ENCODE data around the gene KCNK18. TPM values are rescaled to one million over a fixed set of nuclear protein-coding genes. Genes with fewer than 3 reads are reported as not detected.
"Not testable (repeated sequence)": the region's sequence is repeated elsewhere in the genome, so short reads cannot be mapped to it uniquely, and the experiment has no call there.

KCNK18 gene
- total RNA-seq, 6 experiments from 2014 or later, result not detected

- 10% methylated on average over 12 of the region's 12 CpGs for WGBS (ENCODE audit: insufficient coverage, low coverage, low lambda C conversion rate, missing lambda C conversion rate)
- Histone ChIP-seq H3K4me3 (peak overlapping the region; percentile 41 to 50 (median 42)), H3K27me3 (peaks cover 0 to 12% of the 10 kb centered on the region in 2 donors), H3K4me1 (peaks cover 0 to 15% (median 0%) of the 10 kb centered on the region in 4 donors), H3K27ac (no peak overlapping the region), H3K9me3 (no peaks in the 10 kb centered on the region), H3K36me3 (no peaks in the 10 kb centered on the region)
- DNase-seq (peak in 2 of 3 donors; percentile 72 to 78), ATAC-seq (peak; percentile 73 to 81 (median 74))
- TF ChIP-seq, protein P1, sequence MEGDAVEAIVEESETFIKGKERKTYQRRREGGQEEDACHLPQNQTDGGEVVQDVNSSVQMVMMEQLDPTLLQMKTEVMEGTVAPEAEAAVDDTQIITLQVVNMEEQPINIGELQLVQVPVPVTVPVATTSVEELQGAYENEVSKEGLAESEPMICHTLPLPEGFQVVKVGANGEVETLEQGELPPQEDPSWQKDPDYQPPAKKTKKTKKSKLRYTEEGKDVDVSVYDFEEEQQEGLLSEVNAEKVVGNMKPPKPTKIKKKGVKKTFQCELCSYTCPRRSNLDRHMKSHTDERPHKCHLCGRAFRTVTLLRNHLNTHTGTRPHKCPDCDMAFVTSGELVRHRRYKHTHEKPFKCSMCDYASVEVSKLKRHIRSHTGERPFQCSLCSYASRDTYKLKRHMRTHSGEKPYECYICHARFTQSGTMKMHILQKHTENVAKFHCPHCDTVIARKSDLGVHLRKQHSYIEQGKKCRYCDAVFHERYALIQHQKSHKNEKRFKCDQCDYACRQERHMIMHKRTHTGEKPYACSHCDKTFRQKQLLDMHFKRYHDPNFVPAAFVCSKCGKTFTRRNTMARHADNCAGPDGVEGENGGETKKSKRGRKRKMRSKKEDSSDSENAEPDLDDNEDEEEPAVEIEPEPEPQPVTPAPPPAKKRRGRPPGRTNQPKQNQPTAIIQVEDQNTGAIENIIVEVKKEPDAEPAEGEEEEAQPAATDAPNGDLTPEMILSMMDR (IDR thresholded peaks at IDR 0.05), result peak; percentile 64 to 86 (median 81)
- TF ChIP-seq POLR2A (IDR thresholded peaks at IDR 0.05), result no peak
- intact Hi-C loops (cut with DNase I), result loop anchor here (10.0 kb wide), 1 partner anchor 491 kb away; no protein-coding TSS in a partner anchor
These were observed 21.3 kb upstream of the KCNK18 start for GRCh38 chr10:117175901-117176534.

GRCh38 chr10:117178190-117178589 is 19.1 kb upstream of the KCNK18 start:
- no peak for TF ChIP-seq POLR2A (IDR thresholded peaks at IDR 0.05)
- TF ChIP-seq, protein P1 (IDR thresholded peaks at IDR 0.05), result no peak
- no peaks in the 10 kb centered on the region for H3K27me3 ChIP-seq
- no peaks in the 10 kb centered on the region for H3K9me3 ChIP-seq
- intact Hi-C loops (cut with DNase I), result loop anchor here (10.0 kb wide), 1 partner anchor 493 kb away; no protein-coding TSS in a partner anchor
- H3K27ac ChIP-seq, result no peak overlapping the region
- no peaks in the 10 kb centered on the region for H3K36me3 ChIP-seq
- no peak for ATAC-seq
- H3K4me3 ChIP-seq, result no peak overlapping the region
- DNase-seq, result no peak
- peaks cover 0 to 15% (median 0%) of the 10 kb centered on the region in 4 donors for H3K4me1 ChIP-seq
- 42% methylated on average over 3 of the region's 3 CpGs for WGBS (ENCODE audit: insufficient coverage, low coverage, low lambda C conversion rate, missing lambda C conversion rate)

DNA sequence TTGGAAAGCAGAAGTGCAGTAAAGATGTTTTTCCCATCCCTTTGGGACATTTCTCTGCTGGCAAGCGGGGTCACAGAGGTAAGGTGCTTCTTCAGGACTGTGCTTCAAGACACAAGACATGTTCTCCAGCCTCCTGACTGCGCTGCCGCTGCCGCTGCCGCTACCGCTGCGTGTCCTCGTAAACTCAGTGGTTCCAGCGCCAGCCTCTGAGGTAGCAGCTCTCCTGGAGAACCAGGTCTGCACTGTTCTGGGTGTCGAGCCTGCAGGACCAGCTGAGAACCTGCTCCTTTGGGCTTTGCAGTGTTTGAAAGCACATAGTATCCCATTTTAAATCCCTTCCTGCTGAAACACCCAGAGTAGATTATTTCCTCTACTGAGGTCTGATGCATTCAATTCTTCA is 13.0 kb upstream of the KCNK18 start:
- intact Hi-C loops (cut with DNase I), result no loop called here
- Histone ChIP-seq H3K36me3 (no peaks in the 10 kb centered on the region), H3K27ac (no peak overlapping the region), H3K4me3 (no peak overlapping the region), H3K27me3 (no peaks in the 10 kb centered on the region), H3K4me1 (no peaks in the 10 kb centered on the region), H3K9me3 (no peaks in the 10 kb centered on the region)
- no peak for ATAC-seq
- no peak for DNase-seq
- 92% methylated on average over 9 of the region's 10 CpGs for WGBS (ENCODE audit: insufficient coverage, low coverage, low lambda C conversion rate, missing lambda C conversion rate)
- TF ChIP-seq, protein P1 (IDR thresholded peaks at IDR 0.05), result no peak
- TF ChIP-seq POLR2A (IDR thresholded peaks at IDR 0.05), result no peak

- Histone ChIP-seq H3K9me3 (no peaks in the 10 kb centered on the region), H3K36me3 (no peaks in the 10 kb centered on the region), H3K4me3 (no peak overlapping the region), H3K27ac (no peak overlapping the region), H3K4me1 (no peaks in the 10 kb centered on the region), H3K27me3 (no peaks in the 10 kb centered on the region)
- intact Hi-C loops (cut with DNase I), result no loop called here
- ATAC-seq (no peak), DNase-seq (no peak)
- TF ChIP-seq POLR2A (IDR thresholded peaks at IDR 0.05), result no peak
- TF ChIP-seq, protein P1 (IDR thresholded peaks at IDR 0.05), result no peak
- WGBS (ENCODE audit: insufficient coverage, low coverage, low lambda C conversion rate, missing lambda C conversion rate), result 55% methylated on average over 3 of the region's 3 CpGs
These were observed 12.5 kb upstream of the KCNK18 start for GRCh38 chr10:117184821-117185220.

- H3K4me1 ChIP-seq; H3K27ac ChIP-seq; H3K9me3 ChIP-seq; H3K27me3 ChIP-seq; H3K36me3 ChIP-seq; intact Hi-C loops (cut with DNase I); DNase-seq; ATAC-seq; H3K4me3 ChIP-seq: not testable (repeated sequence)
- 87% methylated on average over 2 of the region's 4 CpGs for WGBS (ENCODE audit: insufficient coverage, low coverage, low lambda C conversion rate, missing lambda C conversion rate)
These were observed 11.5 kb upstream of the KCNK18 start for GRCh38 chr10:117185817-117186216.

Data from right lobe of liver (tissue), 6 donors.